ENCODE measurements around the gene XYLB.
"Not testable (repeated sequence)": the region's sequence is repeated elsewhere in the genome, so short reads cannot be mapped to it uniquely, and the experiment has no call there.

GRCh38 chr3:38432871-38433658, 86.5 kb downstream of the XYLB start:
- TF ChIP-seq, protein P1, sequence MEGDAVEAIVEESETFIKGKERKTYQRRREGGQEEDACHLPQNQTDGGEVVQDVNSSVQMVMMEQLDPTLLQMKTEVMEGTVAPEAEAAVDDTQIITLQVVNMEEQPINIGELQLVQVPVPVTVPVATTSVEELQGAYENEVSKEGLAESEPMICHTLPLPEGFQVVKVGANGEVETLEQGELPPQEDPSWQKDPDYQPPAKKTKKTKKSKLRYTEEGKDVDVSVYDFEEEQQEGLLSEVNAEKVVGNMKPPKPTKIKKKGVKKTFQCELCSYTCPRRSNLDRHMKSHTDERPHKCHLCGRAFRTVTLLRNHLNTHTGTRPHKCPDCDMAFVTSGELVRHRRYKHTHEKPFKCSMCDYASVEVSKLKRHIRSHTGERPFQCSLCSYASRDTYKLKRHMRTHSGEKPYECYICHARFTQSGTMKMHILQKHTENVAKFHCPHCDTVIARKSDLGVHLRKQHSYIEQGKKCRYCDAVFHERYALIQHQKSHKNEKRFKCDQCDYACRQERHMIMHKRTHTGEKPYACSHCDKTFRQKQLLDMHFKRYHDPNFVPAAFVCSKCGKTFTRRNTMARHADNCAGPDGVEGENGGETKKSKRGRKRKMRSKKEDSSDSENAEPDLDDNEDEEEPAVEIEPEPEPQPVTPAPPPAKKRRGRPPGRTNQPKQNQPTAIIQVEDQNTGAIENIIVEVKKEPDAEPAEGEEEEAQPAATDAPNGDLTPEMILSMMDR (conservative IDR thresholded peaks at IDR 0.05; ENCODE audit: low read length) = not testable (repeated sequence)
- TF ChIP-seq EZH2phosphoT487 (IDR thresholded peaks at IDR 0.05; ENCODE audit: borderline replicate concordance, low read depth, low read length) = not testable (repeated sequence)

Data from OCI-LY7 (cell line).